Measurements from ENCODE around the gene MDM2. TPM values are rescaled to one million over a fixed set of nuclear protein-coding genes. Genes with fewer than 3 reads are reported as not detected.
"Not testable (repeated sequence)": the region's sequence is repeated elsewhere in the genome, so short reads cannot be mapped to it uniquely, and the experiment has no call there.

Gene MDM2
- total RNA-seq, 3 donors from 2014 or later (not counting 1 experiment from before 2014, with no cell fraction given) = 130 to 143 (median 132) TPM

GRCh38 chr12:68838046-68838886, 30.3 kb downstream of the MDM2 start:
- 97% methylated on average over 4 of the region's 5 CpGs for WGBS (ENCODE audit: insufficient coverage)
- H3K9me3 Mint-ChIP-seq = no peaks in the 10 kb centered on the region
- no peaks in the 10 kb centered on the region for H3K4me1 ChIP-seq (ENCODE audit: control insufficient read depth, insufficient read depth, low read length)
- H3K36me3 Mint-ChIP-seq = peaks cover 16% of the 10 kb centered on the region
- H3K4me3 Mint-ChIP-seq = no peak overlapping the region
- DNase-seq = no peak
- no peaks in the 10 kb centered on the region for H3K9me3 ChIP-seq (ENCODE audit: control insufficient read depth, insufficient read depth, low read length)
- intact Hi-C loops (cut with micrococcal nuclease) = no loop called here
- TF ChIP-seq CTCF (IDR thresholded peaks at IDR 0.05) = no peak
- H3K27me3 ChIP-seq (ENCODE audit: control insufficient read depth, insufficient read depth, low read length) = no peaks in the 10 kb centered on the region
- H3K36me3 ChIP-seq (ENCODE audit: control insufficient read depth, insufficient read depth, low read length) = peaks cover 67% of the 10 kb centered on the region
- H3K27me3 Mint-ChIP-seq (ENCODE audit: low read depth in 2 of 2) = no peaks in the 10 kb centered on the region
- peaks cover 6 to 21% of the 10 kb centered on the region in 2 donors for H3K4me1 Mint-ChIP-seq
- peak overlapping the region; percentile 4 to 20 for H3K27ac Mint-ChIP-seq
- no peak overlapping the region for H3K27ac ChIP-seq (ENCODE audit: low read length)
- ATAC-seq = no peak
- no peak overlapping the region for H3K4me3 ChIP-seq (ENCODE audit: low read length)

GRCh38 chr12:68839183-68840147, 31.5 kb downstream of the MDM2 start:
- H3K27ac Mint-ChIP-seq = peak overlapping the region; percentile 62 to 66
- WGBS (ENCODE audit: insufficient coverage) = 100% methylated on average over 1 of the region's 2 CpGs
- peaks cover 63% of the 10 kb centered on the region for H3K36me3 ChIP-seq (ENCODE audit: control insufficient read depth, insufficient read depth, low read length)

DNA sequence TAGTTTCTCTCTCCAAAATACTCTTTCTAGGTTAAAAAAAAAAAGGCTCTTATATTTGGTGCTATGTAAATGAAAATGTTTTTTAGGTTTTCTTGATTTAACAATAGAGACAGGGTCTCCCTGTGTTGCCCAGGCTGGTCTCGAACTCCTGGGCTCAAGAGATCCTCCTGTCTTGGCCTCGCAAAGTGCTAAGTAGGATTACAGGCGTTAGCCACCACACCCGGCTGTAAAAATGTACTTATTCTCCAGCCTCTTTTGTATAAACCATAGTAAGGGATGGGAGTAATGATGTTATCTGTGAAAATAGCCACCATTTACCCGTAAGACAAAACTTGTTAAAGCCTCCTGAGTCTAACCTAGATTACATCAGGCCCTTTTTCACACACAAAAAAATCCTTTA, 33.2 kb downstream of the MDM2 start:
- 89% methylated on average over 3 of the region's 5 CpGs for WGBS (ENCODE audit: insufficient coverage)
- DNase-seq; H3K27me3 Mint-ChIP-seq (ENCODE audit: low read depth in 2 of 2); intact Hi-C loops (cut with micrococcal nuclease); H3K4me3 ChIP-seq (ENCODE audit: low read length); H3K4me1 ChIP-seq (ENCODE audit: control insufficient read depth, insufficient read depth, low read length); H3K9me3 ChIP-seq (ENCODE audit: control insufficient read depth, insufficient read depth, low read length); H3K36me3 Mint-ChIP-seq; H3K27ac ChIP-seq (ENCODE audit: low read length); H3K9me3 Mint-ChIP-seq; H3K27me3 ChIP-seq (ENCODE audit: control insufficient read depth, insufficient read depth, low read length); ATAC-seq; H3K4me3 Mint-ChIP-seq: not testable (repeated sequence)
- Mint-ChIP-seq H3K27ac (peak overlapping the region in 1 of 2 donors; percentile 36), H3K4me1 (peaks cover 10 to 12% of the 10 kb centered on the region in 2 donors)
- H3K36me3 ChIP-seq (ENCODE audit: control insufficient read depth, insufficient read depth, low read length) = peaks cover 52% of the 10 kb centered on the region

More at GRCh38 chr12:68839183-68840147, 31.5 kb downstream of the MDM2 start:
- H3K36me3 Mint-ChIP-seq = peaks cover 16% of the 10 kb centered on the region
- H3K4me3 Mint-ChIP-seq = no peak overlapping the region
- no peak overlapping the region for H3K4me3 ChIP-seq (ENCODE audit: low read length)
- no peaks in the 10 kb centered on the region for H3K27me3 ChIP-seq (ENCODE audit: control insufficient read depth, insufficient read depth, low read length)
- no peak for ATAC-seq
- no peaks in the 10 kb centered on the region for H3K4me1 ChIP-seq (ENCODE audit: control insufficient read depth, insufficient read depth, low read length)
- no peaks in the 10 kb centered on the region for H3K27me3 Mint-ChIP-seq (ENCODE audit: low read depth in 2 of 2)
- peaks cover 10 to 21% of the 10 kb centered on the region in 2 donors for H3K4me1 Mint-ChIP-seq
- H3K9me3 ChIP-seq (ENCODE audit: control insufficient read depth, insufficient read depth, low read length) = no peaks in the 10 kb centered on the region
- no peak for DNase-seq
- TF ChIP-seq CTCF (IDR thresholded peaks at IDR 0.05) = no peak
- intact Hi-C loops (cut with micrococcal nuclease) = no loop called here
- H3K9me3 Mint-ChIP-seq = no peaks in the 10 kb centered on the region
- no peak overlapping the region for H3K27ac ChIP-seq (ENCODE audit: low read length)

- no peak for TF ChIP-seq CTCF (IDR thresholded peaks at IDR 0.05)
- no peak for DNase-seq
- no peaks in the 10 kb centered on the region for H3K9me3 Mint-ChIP-seq
- Histone ChIP-seq H3K4me3 (ENCODE audit: low read length) (no peak overlapping the region), H3K36me3 (ENCODE audit: control insufficient read depth, insufficient read depth, low read length) (peaks cover 48% of the 10 kb centered on the region), H3K9me3 (ENCODE audit: control insufficient read depth, insufficient read depth, low read length) (no peaks in the 10 kb centered on the region), H3K4me1 (ENCODE audit: control insufficient read depth, insufficient read depth, low read length) (no peaks in the 10 kb centered on the region), H3K27me3 (ENCODE audit: control insufficient read depth, insufficient read depth, low read length) (no peaks in the 10 kb centered on the region), H3K27ac (ENCODE audit: low read length) (no peak overlapping the region)
- peaks cover 10 to 12% of the 10 kb centered on the region in 2 donors for H3K4me1 Mint-ChIP-seq
- H3K36me3 Mint-ChIP-seq = peaks cover 9% of the 10 kb centered on the region
- intact Hi-C loops (cut with micrococcal nuclease) = no loop called here
- H3K4me3 Mint-ChIP-seq = no peak overlapping the region
- peak overlapping the region in 1 of 2 donors; percentile 36 for H3K27ac Mint-ChIP-seq
- 100% methylated on average over 2 of the region's 2 CpGs for WGBS (ENCODE audit: insufficient coverage)
- no peaks in the 10 kb centered on the region for H3K27me3 Mint-ChIP-seq (ENCODE audit: low read depth in 2 of 2)
- ATAC-seq = no peak
Observed at GRCh38 chr12:68841717-68842116, 33.7 kb downstream of the MDM2 start.
